Fibroblast of lung (primary cell): ENCODE measurements around the gene TAS1R2. TPM values are rescaled to one million over a fixed set of nuclear protein-coding genes. Genes with fewer than 3 reads are reported as not detected.

Source experiments
- DNase-seq, 2 donors: peaks; one replicate each; pipeline versions ENCODE4 v3.0.0 to v3.0.0-alpha.2; 2010; ENCODE audit warnings: low read depth in 2 of 2
- H2AFZ ChIP-seq: 2 replicates; pipeline ENCODE4 v1.5.1; 2012; ENCODE audit warnings: low read length, control low read depth, inconsistent platforms
- H3K27ac ChIP-seq: 2 replicates; pipeline ENCODE4 v1.5.1; 2011; ENCODE audit warnings: low read length, control low read depth; ENCODE audit not compliant: insufficient read depth
- H3K27me3 ChIP-seq: 2 replicates; pipeline ENCODE4 v1.5.1; 2011; ENCODE audit warnings: mild to moderate bottlenecking, low read length; ENCODE audit not compliant: control insufficient read depth, insufficient read depth
- H3K36me3 ChIP-seq: 2 replicates; pipeline ENCODE4 v1.5.1; 2011; ENCODE audit warnings: low read length; ENCODE audit not compliant: control insufficient read depth, insufficient read depth
- H3K4me1 ChIP-seq: 2 replicates; pipeline ENCODE4 v1.5.1; 2011; ENCODE audit warnings: low read length; ENCODE audit not compliant: control insufficient read depth, insufficient read depth; ENCODE audit errors: extremely low read depth
- H3K4me2 ChIP-seq: 2 replicates; pipeline ENCODE4 v1.5.1; 2011; ENCODE audit warnings: low read length, control low read depth; ENCODE audit not compliant: insufficient read depth; ENCODE audit errors: extremely low read depth
- H3K4me3 ChIP-seq, 4 experiments: fragments of 200-600 bp in 1 of 4; sonication (generic) in 1 of 4; replicated peaks in 1 of 4; 2 replicates each; pipeline ENCODE4 v1.5.1; 2011 to 2016; ENCODE audit warnings: low read length in 4 of 4, low read depth in 3 of 4, mild to moderate bottlenecking in 3 of 4, control low read depth in 2 of 4, inconsistent platforms in 1 of 4, mixed read lengths in 1 of 4; ENCODE audit not compliant: insufficient read depth in 1 of 4; ENCODE audit errors: control extremely low read depth in 1 of 4
- H3K79me2 ChIP-seq: 2 replicates; pipeline ENCODE4 v1.5.1; 2012; ENCODE audit warnings: mild to moderate bottlenecking, low read length, inconsistent platforms; ENCODE audit not compliant: control insufficient read depth, insufficient read depth
- H3K9ac ChIP-seq: 2 replicates; pipeline ENCODE4 v1.5.1; 2011; ENCODE audit warnings: mild to moderate bottlenecking, low read length, control low read depth; ENCODE audit not compliant: insufficient read depth
- H3K9me3 ChIP-seq: 2 replicates; pipeline ENCODE4 v1.5.1; 2012; ENCODE audit warnings: low read depth, low read length; ENCODE audit not compliant: control insufficient read depth, insufficient read depth
- H4K20me1 ChIP-seq: 2 replicates; pipeline ENCODE4 v1.5.1; 2011; ENCODE audit warnings: low read length; ENCODE audit not compliant: control insufficient read depth, insufficient read depth; ENCODE audit errors: extremely low read depth
- CTCF ChIP-seq, 2 donors: IDR thresholded peaks in 1 of 2; conservative IDR thresholded peaks in 1 of 2; 1 replicate in 1 of 2; 2 replicates in 1 of 2; pipeline ENCODE4 v1.5.1; 2011 to 2012; ENCODE audit warnings: low read length in 2 of 2, control low read depth in 1 of 2, inconsistent platforms in 1 of 2, low read depth in 1 of 2, mild to moderate bottlenecking in 1 of 2
- EZH2 ChIP-seq: IDR thresholded peaks from 2 replicates; pipeline ENCODE4 v1.5.1; 2012; ENCODE audit warnings: low read length, control low read depth, mild to moderate bottlenecking; ENCODE audit errors: missing control alignments
- polyA plus RNA-seq, 2 donors: library from polyadenylated mRNA; depleted of rRNA in 1 of 2; stranded (reverse) in 1 of 2; unstranded in 1 of 2; fragments of >200 nt; gene quantifications; 2 replicates each; pipeline ENCODE4 v1.2.1, GENCODE V29; 2011 to 2012; ENCODE audit warnings: missing spikeins in 1 of 2
- total RNA-seq: library from RNA; depleted of rRNA; stranded (reverse); fragments of >200 nt; gene quantifications from 2 replicates; pipeline ENCODE4 v1.2.1, GENCODE V29; 2014

TAS1R2 gene
- total and polyA plus RNA-seq, 2 donors (not counting 1 experiment from before 2014, with no cell fraction given): not detected

GRCh38 chr1:18883636-18884418 is 24.4 kb upstream of the TAS1R2 start:
- TF ChIP-seq EZH2 (no peak), CTCF (conservative IDR thresholded peaks at IDR 0.05 in 1 of 2, IDR thresholded peaks at IDR 0.05 in 1 of 2; ENCODE audit: low read depth in 1 of 2, low read length in 2 of 2) (peak; percentile 93 to 96)
- Histone ChIP-seq H2AFZ (no peak overlapping the region), H4K20me1 (peaks cover 2% of the 10 kb centered on the region), H3K79me2 (no peaks in the 10 kb centered on the region), H3K27ac (no peak overlapping the region), H3K36me3 (no peaks in the 10 kb centered on the region), H3K4me2 (no peak overlapping the region), H3K9ac (no peak overlapping the region), H3K4me3 (no peak overlapping the region), H3K27me3 (no peaks in the 10 kb centered on the region), H3K9me3 (no peaks in the 10 kb centered on the region), H3K4me1 (no peaks in the 10 kb centered on the region)
- DNase-seq: peak; percentile 63 to 64

DNA sequence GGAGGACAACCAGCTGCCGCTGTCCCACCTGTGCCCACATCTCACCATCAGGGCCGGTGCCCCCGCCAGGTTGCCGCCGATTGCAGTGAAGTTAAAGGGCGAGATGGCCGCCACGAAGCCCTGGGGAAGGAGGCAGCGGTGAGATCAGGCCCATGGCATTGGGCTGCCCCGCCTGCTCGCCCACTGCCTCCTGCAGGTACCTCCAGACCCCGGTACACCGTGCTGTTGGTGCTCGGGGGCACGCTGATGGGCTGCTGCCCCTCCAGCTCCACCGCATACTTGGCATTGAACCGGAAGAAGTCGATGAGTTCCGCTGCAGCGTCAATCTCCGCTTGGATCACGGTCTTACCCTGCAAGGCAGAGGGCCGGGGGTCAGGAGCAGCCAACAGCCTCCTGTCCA is 23.6 kb upstream of the TAS1R2 start:
- DNase-seq: no peak
- Histone ChIP-seq H3K79me2 (no peaks in the 10 kb centered on the region), H3K9me3 (no peaks in the 10 kb centered on the region), H3K9ac (no peak overlapping the region), H3K36me3 (no peaks in the 10 kb centered on the region), H3K4me3 (no peak overlapping the region), H3K27me3 (no peaks in the 10 kb centered on the region), H3K4me2 (no peak overlapping the region), H3K27ac (no peak overlapping the region), H4K20me1 (peaks cover 2% of the 10 kb centered on the region), H3K4me1 (no peaks in the 10 kb centered on the region), H2AFZ (no peak overlapping the region)
- TF ChIP-seq CTCF (conservative IDR thresholded peaks at IDR 0.05 in 1 of 2, IDR thresholded peaks at IDR 0.05 in 1 of 2; ENCODE audit: low read depth in 1 of 2, low read length in 2 of 2): no peak
- no peak for TF ChIP-seq EZH2

DNA sequence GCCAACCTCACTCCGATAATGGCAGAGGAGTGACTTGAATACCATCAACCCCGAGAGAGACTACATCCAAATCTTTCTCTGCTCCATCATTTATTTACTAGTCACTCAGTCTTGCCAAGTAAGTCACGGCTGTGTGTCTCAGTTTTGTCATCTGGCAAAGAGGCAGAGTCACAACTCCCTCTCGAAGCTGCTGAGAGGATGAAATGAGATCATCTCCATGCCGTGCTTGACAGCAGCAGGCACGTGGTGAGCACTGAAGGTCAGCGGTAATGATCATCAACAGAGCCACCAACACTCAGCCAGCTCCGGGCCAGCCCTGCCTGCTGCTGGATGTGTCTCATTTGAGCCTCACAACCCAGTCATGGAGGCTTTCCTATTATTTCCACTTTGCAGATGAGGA is 23.0 kb upstream of the TAS1R2 start:
- peak in 1 of 2 donors; percentile 58 for DNase-seq
- no peaks in the 10 kb centered on the region for H3K9me3 ChIP-seq
- H3K36me3 ChIP-seq: no peaks in the 10 kb centered on the region
- no peak overlapping the region for H3K9ac ChIP-seq
- H3K79me2 ChIP-seq: no peaks in the 10 kb centered on the region
- H3K4me2 ChIP-seq: no peak overlapping the region
- no peaks in the 10 kb centered on the region for H3K4me1 ChIP-seq
- peaks cover 2% of the 10 kb centered on the region for H4K20me1 ChIP-seq
- H3K4me3 ChIP-seq: no peak overlapping the region
- TF ChIP-seq EZH2 (no peak), CTCF (conservative IDR thresholded peaks at IDR 0.05 in 1 of 2, IDR thresholded peaks at IDR 0.05 in 1 of 2; ENCODE audit: low read depth in 1 of 2, low read length in 2 of 2) (no peak)
- no peaks in the 10 kb centered on the region for H3K27me3 ChIP-seq
- no peak overlapping the region for H2AFZ ChIP-seq
- H3K27ac ChIP-seq: no peak overlapping the region
